ENCODE data around the gene CNGB1.

The CNGB1 gene

GRCh38 chr16:57892447-57893096 lies 78.4 kb downstream of the CNGB1 start:
- peak; percentile 25 to 67 (median 66) for DNase-seq
- WGBS (ENCODE audit: insufficient coverage): 54% methylated on average over 3 of the region's 10 CpGs
- POLR2A ChIA-PET: interaction anchor here (0.6 to 0.8 kb wide), 2 partner anchors 25 to 82 kb away, joined by 3 to 4 read pairs; no protein-coding TSS in a partner anchor
- no peaks in the 10 kb centered on the region for H3K27me3 ChIP-seq (replicated peaks in 2 of 5; ENCODE audit: control insufficient read depth in 4 of 5, insufficient read depth in 5 of 5, low read length in 4 of 5)
- CTCF ChIA-PET: interaction anchor here (0.8 to 2.4 kb wide), 5 partner anchors 19 to 136 kb away, joined by 3 to 16 read pairs (median 4); no protein-coding TSS in a partner anchor
- H3K9me3 ChIP-seq (ENCODE audit: control extremely low read depth in 1 of 5, control insufficient read depth in 4 of 5, insufficient read depth in 2 of 5, low read depth in 1 of 5, low read length in 4 of 5): no peaks in the 10 kb centered on the region
- peak overlapping the region in 3 of 7 experiments; percentile 3 to 19 (median 12) for H3K4me3 ChIP-seq (ENCODE audit: control insufficient read depth in 1 of 7, extremely low read depth in 1 of 7, insufficient read depth in 4 of 7, low read depth in 2 of 7, low read length in 6 of 7)
- H3K36me3 ChIP-seq (ENCODE audit: control insufficient read depth in 4 of 4, insufficient read depth in 4 of 4, low read length in 3 of 4): no peaks in the 10 kb centered on the region
- H3K4me1 ChIP-seq (ENCODE audit: control extremely low read depth in 1 of 4, control insufficient read depth in 4 of 4, insufficient read depth in 4 of 4, low read length in 3 of 4): peaks cover 0 to 40% (median 22%) of the 10 kb centered on the region in 4 experiments
- no peak overlapping the region for H3K27ac ChIP-seq (ENCODE audit: insufficient read depth in 1 of 2, low read depth in 1 of 2, low read length in 2 of 2, poor library complexity in 1 of 2, severe bottlenecking in 2 of 2)

GRCh38 chr16:57892041-57892440 lies 78.9 kb downstream of the CNGB1 start:
- no peaks in the 10 kb centered on the region for H3K9me3 ChIP-seq (ENCODE audit: control extremely low read depth in 1 of 5, control insufficient read depth in 4 of 5, insufficient read depth in 2 of 5, low read depth in 1 of 5, low read length in 4 of 5)
- CTCF ChIA-PET: interaction anchor here (1.1 to 2.4 kb wide), 5 partner anchors 10 to 135 kb away, joined by 3 to 16 read pairs (median 4); no protein-coding TSS in a partner anchor
- WGBS (ENCODE audit: insufficient coverage): 91% methylated on average over 6 of the region's 8 CpGs
- no peak overlapping the region for H3K4me3 ChIP-seq (ENCODE audit: control insufficient read depth in 1 of 7, extremely low read depth in 1 of 7, insufficient read depth in 4 of 7, low read depth in 2 of 7, low read length in 6 of 7)
- H3K27ac ChIP-seq (ENCODE audit: insufficient read depth in 1 of 2, low read depth in 1 of 2, low read length in 2 of 2, poor library complexity in 1 of 2, severe bottlenecking in 2 of 2): no peak overlapping the region
- H3K4me1 ChIP-seq (ENCODE audit: control extremely low read depth in 1 of 4, control insufficient read depth in 4 of 4, insufficient read depth in 4 of 4, low read length in 3 of 4): peaks cover 0 to 40% (median 22%) of the 10 kb centered on the region in 4 experiments
- DNase-seq: peak in 2 of 3 donors; percentile 35 to 42
- H3K27me3 ChIP-seq (replicated peaks in 2 of 5; ENCODE audit: control insufficient read depth in 4 of 5, insufficient read depth in 5 of 5, low read length in 4 of 5): no peaks in the 10 kb centered on the region
- POLR2A ChIA-PET: interaction anchor here (0.8 kb wide), 1 partner anchor 82 kb away, joined by 4 read pairs; no protein-coding TSS in a partner anchor
- H3K36me3 ChIP-seq (ENCODE audit: control insufficient read depth in 4 of 4, insufficient read depth in 4 of 4, low read length in 3 of 4): no peaks in the 10 kb centered on the region

GRCh38 chr16:57890752-57891111 lies 80.2 kb downstream of the CNGB1 start:
- Histone ChIP-seq H3K27me3 (replicated peaks in 2 of 5; ENCODE audit: control insufficient read depth in 4 of 5, insufficient read depth in 5 of 5, low read length in 4 of 5) (peaks cover 0 to 3% (median 0%) of the 10 kb centered on the region in 5 experiments), H3K36me3 (ENCODE audit: control insufficient read depth in 4 of 4, insufficient read depth in 4 of 4, low read length in 3 of 4) (no peaks in the 10 kb centered on the region), H3K4me1 (ENCODE audit: control extremely low read depth in 1 of 4, control insufficient read depth in 4 of 4, insufficient read depth in 4 of 4, low read length in 3 of 4) (peaks cover 0 to 40% (median 22%) of the 10 kb centered on the region in 4 experiments), H3K27ac (ENCODE audit: insufficient read depth in 1 of 2, low read depth in 1 of 2, low read length in 2 of 2, poor library complexity in 1 of 2, severe bottlenecking in 2 of 2) (no peak overlapping the region), H3K4me3 (ENCODE audit: control insufficient read depth in 1 of 7, extremely low read depth in 1 of 7, insufficient read depth in 4 of 7, low read depth in 2 of 7, low read length in 6 of 7) (no peak overlapping the region), H3K9me3 (ENCODE audit: control extremely low read depth in 1 of 5, control insufficient read depth in 4 of 5, insufficient read depth in 2 of 5, low read depth in 1 of 5, low read length in 4 of 5) (no peaks in the 10 kb centered on the region)
- ChIA-PET CTCF (interaction anchor here (0.6 to 2.5 kb wide), 12 partner anchors 9 to 314 kb away, joined by 3 to 16 read pairs (median 4); no protein-coding TSS in a partner anchor), POLR2A (interaction anchor here (0.6 kb wide), 1 partner anchor 418 kb away, joined by 4 read pairs; no protein-coding TSS in a partner anchor)
- 100% methylated on average over 1 of the region's 3 CpGs for WGBS (ENCODE audit: insufficient coverage)
- no peak for DNase-seq

GRCh38 chr16:57889960-57890751 lies 80.8 kb downstream of the CNGB1 start:
- H3K36me3 ChIP-seq (ENCODE audit: control insufficient read depth in 4 of 4, insufficient read depth in 4 of 4, low read length in 3 of 4): no peaks in the 10 kb centered on the region
- H3K9me3 ChIP-seq (ENCODE audit: control extremely low read depth in 1 of 5, control insufficient read depth in 4 of 5, insufficient read depth in 2 of 5, low read depth in 1 of 5, low read length in 4 of 5): no peaks in the 10 kb centered on the region
- H3K4me1 ChIP-seq (ENCODE audit: control extremely low read depth in 1 of 4, control insufficient read depth in 4 of 4, insufficient read depth in 4 of 4, low read length in 3 of 4): peaks cover 0 to 40% (median 22%) of the 10 kb centered on the region in 4 experiments
- H3K27ac ChIP-seq (ENCODE audit: insufficient read depth in 1 of 2, low read depth in 1 of 2, low read length in 2 of 2, poor library complexity in 1 of 2, severe bottlenecking in 2 of 2): no peak overlapping the region
- WGBS (ENCODE audit: insufficient coverage): 70% methylated on average over 4 of the region's 9 CpGs
- CTCF ChIA-PET: interaction anchor here (0.6 to 2.5 kb wide), 11 partner anchors 8 to 314 kb away, joined by 3 to 10 read pairs (median 3); no protein-coding TSS in a partner anchor
- H3K27me3 ChIP-seq (replicated peaks in 2 of 5; ENCODE audit: control insufficient read depth in 4 of 5, insufficient read depth in 5 of 5, low read length in 4 of 5): peaks cover 0 to 7% (median 0%) of the 10 kb centered on the region in 5 experiments
- POLR2A ChIA-PET: no interaction called here
- H3K4me3 ChIP-seq (ENCODE audit: control insufficient read depth in 1 of 7, extremely low read depth in 1 of 7, insufficient read depth in 4 of 7, low read depth in 2 of 7, low read length in 6 of 7): no peak overlapping the region
- peak in 2 of 3 donors; percentile 55 to 68 for DNase-seq

- no peaks in the 10 kb centered on the region for H3K9me3 ChIP-seq (ENCODE audit: control extremely low read depth in 1 of 5, control insufficient read depth in 4 of 5, insufficient read depth in 2 of 5, low read depth in 1 of 5, low read length in 4 of 5)
- ChIA-PET CTCF (interaction anchor here (0.7 to 2.5 kb wide), 5 partner anchors 10 to 313 kb away, joined by 3 to 10 read pairs (median 3); no protein-coding TSS in a partner anchor), POLR2A (no interaction called here)
- DNase-seq: no peak
- H3K36me3 ChIP-seq (ENCODE audit: control insufficient read depth in 4 of 4, insufficient read depth in 4 of 4, low read length in 3 of 4): no peaks in the 10 kb centered on the region
- no peak overlapping the region for H3K27ac ChIP-seq (ENCODE audit: insufficient read depth in 1 of 2, low read depth in 1 of 2, low read length in 2 of 2, poor library complexity in 1 of 2, severe bottlenecking in 2 of 2)
- peaks cover 0 to 14% (median 4%) of the 10 kb centered on the region in 5 experiments for H3K27me3 ChIP-seq (replicated peaks in 2 of 5; ENCODE audit: control insufficient read depth in 4 of 5, insufficient read depth in 5 of 5, low read length in 4 of 5)
- peaks cover 0 to 40% (median 22%) of the 10 kb centered on the region in 4 experiments for H3K4me1 ChIP-seq (ENCODE audit: control extremely low read depth in 1 of 4, control insufficient read depth in 4 of 4, insufficient read depth in 4 of 4, low read length in 3 of 4)
- WGBS (ENCODE audit: insufficient coverage): 100% methylated on average over 1 of the region's 4 CpGs
- H3K4me3 ChIP-seq (ENCODE audit: control insufficient read depth in 1 of 7, extremely low read depth in 1 of 7, insufficient read depth in 4 of 7, low read depth in 2 of 7, low read length in 6 of 7): no peak overlapping the region
Observed at GRCh38 chr16:57889522-57889921, 81.4 kb downstream of the CNGB1 start.

GRCh38 chr16:57889111-57889510 lies 81.8 kb downstream of the CNGB1 start:
- ChIA-PET POLR2A (no interaction called here), CTCF (interaction anchor here (2.5 kb wide), 1 partner anchor 10 kb away, joined by 10 read pairs; no protein-coding TSS in a partner anchor)

More at GRCh38 chr16:57889111-57889510, 81.8 kb downstream of the CNGB1 start:
- WGBS (ENCODE audit: insufficient coverage): 100% methylated on average over 2 of the region's 4 CpGs
- Histone ChIP-seq H3K27ac (ENCODE audit: insufficient read depth in 1 of 2, low read depth in 1 of 2, low read length in 2 of 2, poor library complexity in 1 of 2, severe bottlenecking in 2 of 2) (no peak overlapping the region), H3K4me3 (ENCODE audit: control insufficient read depth in 1 of 7, extremely low read depth in 1 of 7, insufficient read depth in 4 of 7, low read depth in 2 of 7, low read length in 6 of 7) (no peak overlapping the region), H3K36me3 (ENCODE audit: control insufficient read depth in 4 of 4, insufficient read depth in 4 of 4, low read length in 3 of 4) (no peaks in the 10 kb centered on the region), H3K9me3 (ENCODE audit: control extremely low read depth in 1 of 5, control insufficient read depth in 4 of 5, insufficient read depth in 2 of 5, low read depth in 1 of 5, low read length in 4 of 5) (no peaks in the 10 kb centered on the region), H3K27me3 (replicated peaks in 2 of 5; ENCODE audit: control insufficient read depth in 4 of 5, insufficient read depth in 5 of 5, low read length in 4 of 5) (peaks cover 0 to 18% (median 4%) of the 10 kb centered on the region in 5 experiments), H3K4me1 (ENCODE audit: control extremely low read depth in 1 of 4, control insufficient read depth in 4 of 4, insufficient read depth in 4 of 4, low read length in 3 of 4) (peaks cover 0 to 38% (median 22%) of the 10 kb centered on the region in 4 experiments)
- no peak for DNase-seq
